RWPE2 (cell line): ENCODE results near the gene KRT20.

Experiments used
- ATAC-seq: fragments of 200-7000 bp; cut with Tn5 transposase; 3 replicates; pipeline ENCODE4 v1.9.1; 2021; ENCODE audit warnings: low read depth
- DNase-seq: peaks from one replicate; pipeline ENCODE4 v3.0.0-alpha.2; 2020; ENCODE audit warnings: low spot score
- H3K27ac ChIP-seq: fragments of 450-650 bp; 2 replicates; pipeline ENCODE4 v1.5.1; 2017; ENCODE audit warnings: mild to moderate bottlenecking; ENCODE audit not compliant: poor library complexity, severe bottlenecking
- H3K27me3 ChIP-seq: fragments of 250-450 bp; sonication (Bioruptor Pico); 2 replicates; pipeline ENCODE4 v1.5.1; 2021; ENCODE audit warnings: mild to moderate bottlenecking, moderate library complexity; ENCODE audit not compliant: insufficient read depth, poor library complexity, severe bottlenecking
- H3K36me3 ChIP-seq: fragments of 250-450 bp; sonication (Bioruptor Pico); 2 replicates; pipeline ENCODE4 v1.5.1; 2020; ENCODE audit warnings: low read depth, mild to moderate bottlenecking, moderate library complexity
- H3K4me1 ChIP-seq: fragments of 250-450 bp; sonication (Bioruptor Pico); 2 replicates; pipeline ENCODE4 v1.5.1; 2021; ENCODE audit warnings: mild to moderate bottlenecking, moderate library complexity; ENCODE audit not compliant: insufficient read depth, poor library complexity, severe bottlenecking
- H3K4me3 ChIP-seq: fragments of 250-450 bp; sonication (Bioruptor Pico); 2 replicates; pipeline ENCODE4 v1.5.1; 2021; ENCODE audit warnings: mild to moderate bottlenecking, moderate library complexity; ENCODE audit not compliant: severe bottlenecking
- H3K9me3 ChIP-seq: fragments of 250-450 bp; sonication (Bioruptor Pico); 2 replicates; pipeline ENCODE4 v1.5.1; 2021; ENCODE audit warnings: mild to moderate bottlenecking, moderate library complexity; ENCODE audit not compliant: severe bottlenecking
- TF ChIP-seq, protein P1 (sequence below): fragments of 450-650 bp; IDR thresholded peaks from one replicate; pipeline ENCODE4 v1.5.1; 2017; ENCODE audit warnings: mild to moderate bottlenecking, moderate library complexity; ENCODE audit not compliant: poor library complexity, severe bottlenecking

The KRT20 gene

DNA sequence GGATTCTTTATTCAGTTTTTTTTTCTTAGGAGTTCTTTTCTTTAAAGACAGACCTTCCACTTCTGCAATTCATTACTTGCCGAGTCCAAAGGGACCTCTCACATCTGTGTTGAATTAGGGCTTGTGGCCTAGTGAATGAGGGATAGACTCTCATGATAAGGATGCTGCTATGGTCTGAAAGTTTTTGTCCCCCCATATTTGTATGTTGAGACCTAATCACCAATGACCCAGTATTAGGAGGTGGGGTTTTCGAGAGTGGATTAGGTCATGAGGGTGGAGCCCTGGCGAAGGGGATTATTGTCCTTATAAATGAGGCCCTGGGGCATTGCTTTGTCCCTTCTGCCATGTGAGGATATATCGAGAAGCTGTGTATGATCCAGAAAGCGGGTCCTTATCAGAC, 27.5 kb downstream of the KRT20 start:
- Histone ChIP-seq H3K27ac (no peak overlapping the region), H3K9me3 (no peaks in the 10 kb centered on the region)
- TF ChIP-seq, protein P1, sequence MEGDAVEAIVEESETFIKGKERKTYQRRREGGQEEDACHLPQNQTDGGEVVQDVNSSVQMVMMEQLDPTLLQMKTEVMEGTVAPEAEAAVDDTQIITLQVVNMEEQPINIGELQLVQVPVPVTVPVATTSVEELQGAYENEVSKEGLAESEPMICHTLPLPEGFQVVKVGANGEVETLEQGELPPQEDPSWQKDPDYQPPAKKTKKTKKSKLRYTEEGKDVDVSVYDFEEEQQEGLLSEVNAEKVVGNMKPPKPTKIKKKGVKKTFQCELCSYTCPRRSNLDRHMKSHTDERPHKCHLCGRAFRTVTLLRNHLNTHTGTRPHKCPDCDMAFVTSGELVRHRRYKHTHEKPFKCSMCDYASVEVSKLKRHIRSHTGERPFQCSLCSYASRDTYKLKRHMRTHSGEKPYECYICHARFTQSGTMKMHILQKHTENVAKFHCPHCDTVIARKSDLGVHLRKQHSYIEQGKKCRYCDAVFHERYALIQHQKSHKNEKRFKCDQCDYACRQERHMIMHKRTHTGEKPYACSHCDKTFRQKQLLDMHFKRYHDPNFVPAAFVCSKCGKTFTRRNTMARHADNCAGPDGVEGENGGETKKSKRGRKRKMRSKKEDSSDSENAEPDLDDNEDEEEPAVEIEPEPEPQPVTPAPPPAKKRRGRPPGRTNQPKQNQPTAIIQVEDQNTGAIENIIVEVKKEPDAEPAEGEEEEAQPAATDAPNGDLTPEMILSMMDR: no peak

DNA sequence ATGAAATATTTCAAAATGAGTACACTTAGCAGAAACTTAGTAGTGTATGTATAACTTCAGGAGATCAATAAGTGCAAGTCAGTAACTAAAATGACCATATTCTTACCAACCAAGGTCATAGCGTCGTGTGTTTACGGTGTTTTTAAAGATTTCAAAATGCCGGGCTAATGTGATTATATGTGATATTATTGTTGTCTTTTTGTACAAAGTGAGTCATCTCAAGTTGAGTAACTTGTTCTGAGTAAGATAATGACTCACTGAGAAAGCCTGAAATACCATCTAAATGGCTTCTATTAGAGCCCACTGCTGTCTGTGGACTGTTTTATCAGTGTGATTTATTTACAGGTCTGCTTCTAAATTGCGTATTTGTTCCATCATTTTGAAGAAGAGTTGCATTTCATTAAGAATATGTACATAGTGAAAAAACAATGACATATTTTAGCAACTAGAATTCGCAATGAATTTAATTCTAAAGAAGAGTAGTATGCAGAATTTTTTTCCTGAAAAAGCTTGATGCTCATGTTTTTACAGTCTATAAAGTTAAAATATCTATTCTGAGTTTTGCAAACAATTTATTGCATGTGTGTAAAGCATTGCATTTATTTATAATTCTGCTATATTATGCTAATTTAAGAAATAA, 30.7 kb downstream of the KRT20 start:
- peaks cover 35% of the 10 kb centered on the region for H3K4me1 ChIP-seq
- ATAC-seq: peak; percentile 81

More for the DNA sequence above, 27.5 kb downstream of the KRT20 start:
- H3K4me1 ChIP-seq: peaks cover 16% of the 10 kb centered on the region
- H3K36me3 ChIP-seq: no peaks in the 10 kb centered on the region
- H3K27me3 ChIP-seq: no peaks in the 10 kb centered on the region
- ATAC-seq (no peak), DNase-seq (no peak)
- no peak overlapping the region for H3K4me3 ChIP-seq

DNA sequence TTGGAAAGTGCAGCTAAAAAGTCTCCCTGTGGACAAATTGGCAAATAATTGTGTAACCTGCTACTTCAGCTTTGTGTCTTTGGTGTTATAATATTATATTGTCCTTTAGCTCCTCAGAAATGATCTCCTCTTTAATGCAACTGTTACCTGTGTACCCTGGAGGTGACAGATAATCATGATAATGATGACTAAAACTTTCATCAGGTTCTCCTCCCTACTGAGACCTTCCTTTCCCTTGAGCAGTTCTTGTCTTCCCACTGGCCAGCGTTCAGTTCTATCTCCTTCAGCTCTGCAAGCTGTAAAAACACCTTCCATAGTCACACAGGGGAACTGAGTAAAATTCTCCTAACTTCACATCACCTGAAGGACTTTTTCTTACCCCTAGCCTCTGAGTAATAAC, 32.7 kb downstream of the KRT20 start:
- H3K27ac ChIP-seq: no peak overlapping the region

More for the DNA sequence above, 30.7 kb downstream of the KRT20 start:
- TF ChIP-seq, protein P1: no peak
- Histone ChIP-seq H3K36me3 (no peaks in the 10 kb centered on the region), H3K27me3 (no peaks in the 10 kb centered on the region), H3K9me3 (no peaks in the 10 kb centered on the region), H3K4me3 (no peak overlapping the region), H3K27ac (peak overlapping the region; percentile 28)
- no peak for DNase-seq

DNA sequence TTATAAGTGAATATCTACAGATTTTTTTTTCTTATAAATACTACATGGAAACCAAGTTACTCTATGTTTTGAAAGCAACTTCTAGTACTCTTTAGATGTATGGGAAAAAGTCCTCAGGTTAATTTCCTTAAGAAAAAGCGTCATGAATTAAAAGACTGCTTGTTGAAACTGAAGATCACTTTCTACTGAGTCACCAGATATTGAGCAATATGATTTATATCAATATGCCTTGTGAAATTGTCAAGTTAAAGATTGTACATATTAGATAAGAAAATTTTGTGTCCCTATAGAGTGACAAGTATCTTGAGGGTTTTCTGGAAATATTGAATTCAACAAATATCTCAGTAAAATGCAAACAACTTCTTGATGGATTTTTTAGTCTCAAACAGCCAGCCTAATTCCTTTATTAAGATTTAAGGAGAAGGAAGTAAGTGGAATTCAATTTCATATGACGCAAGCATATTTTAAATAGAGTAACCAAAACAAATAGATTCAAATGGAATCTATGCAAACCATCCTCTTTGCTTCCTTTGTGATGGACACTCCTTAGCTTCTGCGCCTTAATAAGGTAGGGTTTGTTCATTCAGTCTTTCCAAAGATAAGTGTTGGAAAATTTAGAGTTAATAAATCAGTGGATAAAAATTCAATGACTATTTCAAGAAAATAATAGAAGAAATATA, 34.6 kb downstream of the KRT20 start:
- H3K4me1 ChIP-seq: peaks cover 39% of the 10 kb centered on the region

More for the DNA sequence above, 32.7 kb downstream of the KRT20 start:
- Histone ChIP-seq H3K36me3 (no peaks in the 10 kb centered on the region), H3K27me3 (no peaks in the 10 kb centered on the region), H3K4me1 (peaks cover 39% of the 10 kb centered on the region), H3K9me3 (no peaks in the 10 kb centered on the region), H3K4me3 (no peak overlapping the region)
- no peak for DNase-seq
- TF ChIP-seq, protein P1: no peak
- no peak for ATAC-seq

More for the DNA sequence above, 34.6 kb downstream of the KRT20 start:
- no peak overlapping the region for H3K4me3 ChIP-seq
- DNase-seq (no peak), ATAC-seq (peak; percentile 53; the same call in 2 of the 3 replicates)
- H3K9me3 ChIP-seq: no peaks in the 10 kb centered on the region
- peak overlapping the region; percentile 69 for H3K27ac ChIP-seq
- no peaks in the 10 kb centered on the region for H3K27me3 ChIP-seq
- H3K36me3 ChIP-seq: no peaks in the 10 kb centered on the region
- TF ChIP-seq, protein P1: no peak
